OCI-LY1 (cell line): Measurements from ENCODE around the gene PTGR1.

Experiments
- CTCF ChIP-seq: fragments of 200-600 bp; sonication (generic), shearing (Covaris generic); IDR thresholded peaks from 2 replicates; pipeline ENCODE4 v1.5.1; 2017; ENCODE audit warnings: mild to moderate bottlenecking, antibody characterized with exemption, low read length, moderate library complexity, mixed read lengths
- EZH2 ChIP-seq: fragments of 200-600 bp; sonication (generic), shearing (Covaris generic); IDR thresholded peaks from 2 replicates; pipeline ENCODE4 v1.8.0; 2017; ENCODE audit warnings: borderline replicate concordance, mixed run types, mild to moderate bottlenecking, antibody characterized with exemption, low read length, moderate library complexity, mixed read lengths

DNA sequence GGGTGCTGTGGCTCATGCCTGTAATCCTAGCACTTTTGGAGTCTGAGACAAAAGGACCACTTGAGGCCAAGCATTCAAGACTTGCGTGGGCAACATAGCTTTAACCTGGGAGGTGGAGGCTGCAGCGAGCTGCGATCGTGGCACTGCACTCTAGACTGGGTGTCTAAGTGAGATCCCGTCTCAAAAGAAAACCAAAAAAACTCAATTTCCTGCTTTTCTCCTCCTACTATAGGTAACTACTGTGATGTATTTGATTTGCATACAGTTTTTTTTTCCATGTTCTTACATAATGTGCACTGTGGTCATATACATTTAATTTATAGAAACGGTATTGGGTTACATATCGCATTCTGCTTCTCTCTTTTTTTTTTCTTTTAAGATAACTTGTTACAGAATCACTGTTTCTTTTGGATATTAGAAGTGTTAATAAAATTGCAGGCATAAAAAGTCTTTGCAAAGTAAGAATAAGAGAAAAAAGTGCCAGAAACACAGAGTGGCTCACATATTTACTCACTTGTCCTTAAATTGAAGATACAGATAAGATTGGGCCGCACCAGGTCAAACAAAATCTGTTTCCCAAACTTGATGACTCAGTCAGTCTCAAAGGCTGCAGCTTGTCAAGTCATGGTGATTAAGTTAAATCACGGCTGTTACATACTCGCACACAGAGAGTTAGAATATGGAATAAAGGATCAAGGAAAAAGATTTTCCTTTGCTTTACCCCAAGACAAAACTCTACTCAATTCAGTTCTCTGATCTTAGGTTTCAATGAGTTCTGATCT lies 2.0 kb upstream of the PTGR1 start:
- TF ChIP-seq CTCF (no peak), EZH2 (no peak)
